RWPE2 (cell line): ENCODE data around the gene ZMYM2.

Experiments
- ATAC-seq: fragments of 200-7000 bp; cut with Tn5 transposase; 3 replicates; pipeline ENCODE4 v1.9.1; 2021; ENCODE audit warnings: low read depth
- DNase-seq: peaks from one replicate; pipeline ENCODE4 v3.0.0-alpha.2; 2020; ENCODE audit warnings: low spot score
- H3K27ac ChIP-seq: fragments of 450-650 bp; 2 replicates; pipeline ENCODE4 v1.5.1; 2017; ENCODE audit warnings: mild to moderate bottlenecking; ENCODE audit not compliant: poor library complexity, severe bottlenecking
- H3K27me3 ChIP-seq: fragments of 250-450 bp; sonication (Bioruptor Pico); 2 replicates; pipeline ENCODE4 v1.5.1; 2021; ENCODE audit warnings: mild to moderate bottlenecking, moderate library complexity; ENCODE audit not compliant: insufficient read depth, poor library complexity, severe bottlenecking
- H3K36me3 ChIP-seq: fragments of 250-450 bp; sonication (Bioruptor Pico); 2 replicates; pipeline ENCODE4 v1.5.1; 2020; ENCODE audit warnings: low read depth, mild to moderate bottlenecking, moderate library complexity
- H3K4me1 ChIP-seq: fragments of 250-450 bp; sonication (Bioruptor Pico); 2 replicates; pipeline ENCODE4 v1.5.1; 2021; ENCODE audit warnings: mild to moderate bottlenecking, moderate library complexity; ENCODE audit not compliant: insufficient read depth, poor library complexity, severe bottlenecking
- H3K4me3 ChIP-seq: fragments of 250-450 bp; sonication (Bioruptor Pico); 2 replicates; pipeline ENCODE4 v1.5.1; 2021; ENCODE audit warnings: mild to moderate bottlenecking, moderate library complexity; ENCODE audit not compliant: severe bottlenecking
- H3K9me3 ChIP-seq: fragments of 250-450 bp; sonication (Bioruptor Pico); 2 replicates; pipeline ENCODE4 v1.5.1; 2021; ENCODE audit warnings: mild to moderate bottlenecking, moderate library complexity; ENCODE audit not compliant: severe bottlenecking
- TF ChIP-seq, protein P1 (sequence below): fragments of 450-650 bp; IDR thresholded peaks from one replicate; pipeline ENCODE4 v1.5.1; 2017; ENCODE audit warnings: mild to moderate bottlenecking, moderate library complexity; ENCODE audit not compliant: poor library complexity, severe bottlenecking

Gene ZMYM2

DNA sequence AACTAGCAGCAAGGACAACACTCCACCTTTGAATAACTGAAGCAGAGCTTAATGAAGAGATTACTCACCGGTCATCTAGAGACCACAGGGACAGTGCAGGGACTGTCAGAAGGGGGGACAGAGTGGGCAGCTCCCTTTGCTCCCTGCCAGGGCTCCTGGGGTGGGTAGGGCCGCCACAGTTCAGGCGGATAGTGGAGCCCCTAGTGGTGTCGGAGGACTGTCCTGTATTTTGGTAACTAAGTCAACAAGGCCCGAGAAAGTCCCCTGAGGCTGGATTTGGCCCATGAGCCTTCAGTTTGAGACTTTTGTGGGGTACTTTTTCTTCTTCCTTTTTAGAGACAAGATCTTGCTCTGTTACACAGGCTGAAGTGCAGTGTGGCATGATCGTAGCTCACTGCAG lies 157.7 kb downstream of the ZMYM2 start:
- H3K27ac ChIP-seq: no peak overlapping the region
- H3K27me3 ChIP-seq: no peaks in the 10 kb centered on the region
- ATAC-seq (no peak), DNase-seq (no peak)
- no peak overlapping the region for H3K4me3 ChIP-seq
- TF ChIP-seq, protein P1, sequence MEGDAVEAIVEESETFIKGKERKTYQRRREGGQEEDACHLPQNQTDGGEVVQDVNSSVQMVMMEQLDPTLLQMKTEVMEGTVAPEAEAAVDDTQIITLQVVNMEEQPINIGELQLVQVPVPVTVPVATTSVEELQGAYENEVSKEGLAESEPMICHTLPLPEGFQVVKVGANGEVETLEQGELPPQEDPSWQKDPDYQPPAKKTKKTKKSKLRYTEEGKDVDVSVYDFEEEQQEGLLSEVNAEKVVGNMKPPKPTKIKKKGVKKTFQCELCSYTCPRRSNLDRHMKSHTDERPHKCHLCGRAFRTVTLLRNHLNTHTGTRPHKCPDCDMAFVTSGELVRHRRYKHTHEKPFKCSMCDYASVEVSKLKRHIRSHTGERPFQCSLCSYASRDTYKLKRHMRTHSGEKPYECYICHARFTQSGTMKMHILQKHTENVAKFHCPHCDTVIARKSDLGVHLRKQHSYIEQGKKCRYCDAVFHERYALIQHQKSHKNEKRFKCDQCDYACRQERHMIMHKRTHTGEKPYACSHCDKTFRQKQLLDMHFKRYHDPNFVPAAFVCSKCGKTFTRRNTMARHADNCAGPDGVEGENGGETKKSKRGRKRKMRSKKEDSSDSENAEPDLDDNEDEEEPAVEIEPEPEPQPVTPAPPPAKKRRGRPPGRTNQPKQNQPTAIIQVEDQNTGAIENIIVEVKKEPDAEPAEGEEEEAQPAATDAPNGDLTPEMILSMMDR: no peak
- peaks cover 5% of the 10 kb centered on the region for H3K4me1 ChIP-seq
- no peaks in the 10 kb centered on the region for H3K9me3 ChIP-seq
- H3K36me3 ChIP-seq: no peaks in the 10 kb centered on the region

DNA sequence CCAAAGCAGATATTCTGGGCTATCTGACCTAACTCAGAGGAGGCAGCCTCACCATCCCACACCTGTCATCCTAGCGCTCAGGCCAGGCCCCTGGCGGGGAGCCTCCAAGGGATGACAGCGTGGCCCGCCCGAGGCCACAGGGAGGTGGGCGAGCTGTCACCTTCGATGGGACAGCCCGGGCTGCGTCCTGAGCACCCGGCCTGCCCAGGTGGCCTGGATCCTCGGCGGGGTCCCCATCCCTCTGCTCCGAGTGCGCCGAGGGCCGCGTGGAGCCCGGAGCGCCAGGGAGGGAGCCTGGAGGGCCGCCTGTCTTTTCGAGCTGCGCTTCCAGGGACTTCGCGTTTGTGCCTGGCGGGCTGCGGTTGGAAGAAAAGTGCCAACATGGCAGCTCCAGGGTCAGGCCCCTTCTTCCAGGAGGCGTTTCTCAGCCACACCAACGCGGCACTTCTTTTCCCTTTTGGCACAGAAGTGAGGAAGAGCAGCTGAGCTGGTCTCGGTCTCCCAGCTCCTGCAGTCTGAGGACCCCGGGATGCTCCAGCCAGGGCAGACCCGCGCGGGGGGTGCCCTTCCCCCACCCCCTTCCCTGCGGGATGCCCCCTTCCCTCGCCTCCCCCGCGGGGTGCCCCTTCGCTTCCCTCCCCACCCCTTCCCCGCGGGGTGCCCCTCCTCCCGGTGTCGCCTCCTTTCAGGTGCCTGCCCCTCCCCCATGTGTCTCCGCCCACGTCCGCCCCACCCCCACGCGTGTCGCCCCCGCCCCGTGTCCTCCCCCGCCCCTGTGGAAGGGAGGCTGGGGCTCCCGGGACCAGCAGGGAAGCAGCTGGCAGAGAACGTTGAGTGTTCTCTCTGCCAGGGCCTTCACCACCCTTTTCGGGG lies 160.0 kb downstream of the ZMYM2 start:
- TF ChIP-seq, protein P1: no peak
- H3K4me3 ChIP-seq: peak overlapping the region; percentile 37
- no peaks in the 10 kb centered on the region for H3K36me3 ChIP-seq
- peaks cover 5% of the 10 kb centered on the region for H3K4me1 ChIP-seq
- no peak for DNase-seq
- H3K27me3 ChIP-seq: no peaks in the 10 kb centered on the region
- H3K9me3 ChIP-seq: no peaks in the 10 kb centered on the region
- peak overlapping the region; percentile 65 for H3K27ac ChIP-seq
- ATAC-seq: peak; percentile 2; the same call in 1 of the 3 replicates

GRCh38 chr13:20119960-20120359 lies 161.4 kb downstream of the ZMYM2 start:
- ATAC-seq (no peak), DNase-seq (no peak)
- H3K9me3 ChIP-seq: no peaks in the 10 kb centered on the region
- peak overlapping the region; percentile 65 for H3K27ac ChIP-seq
- no peaks in the 10 kb centered on the region for H3K36me3 ChIP-seq
- peaks cover 5% of the 10 kb centered on the region for H3K4me1 ChIP-seq
- H3K4me3 ChIP-seq: peak overlapping the region; percentile 46
- TF ChIP-seq, protein P1: no peak
- no peaks in the 10 kb centered on the region for H3K27me3 ChIP-seq

GRCh38 chr13:20121159-20121525 lies 162.6 kb downstream of the ZMYM2 start:
- DNase-seq (no peak), ATAC-seq (no peak)
- TF ChIP-seq, protein P1: no peak
- H3K9me3 ChIP-seq: no peaks in the 10 kb centered on the region
- peaks cover 8% of the 10 kb centered on the region for H3K4me1 ChIP-seq
- H3K4me3 ChIP-seq: peak overlapping the region; percentile 46
- no peaks in the 10 kb centered on the region for H3K36me3 ChIP-seq
- no peaks in the 10 kb centered on the region for H3K27me3 ChIP-seq
- peak overlapping the region; percentile 65 for H3K27ac ChIP-seq

- Histone ChIP-seq H3K36me3 (no peaks in the 10 kb centered on the region), H3K9me3 (no peaks in the 10 kb centered on the region), H3K27me3 (peaks cover 6% of the 10 kb centered on the region), H3K27ac (no peak overlapping the region), H3K4me1 (peaks cover 8% of the 10 kb centered on the region), H3K4me3 (no peak overlapping the region)
- ATAC-seq (no peak), DNase-seq (no peak)
- TF ChIP-seq, protein P1: no peak
Observed at GRCh38 chr13:20124303-20124702, 165.8 kb downstream of the ZMYM2 start.
